SJCRH30 (cell line): Measurements from ENCODE around the gene GNB3. TPM values are rescaled to one million over a fixed set of nuclear protein-coding genes. Genes with fewer than 3 reads are reported as not detected.
"Not testable (repeated sequence)": the region's sequence is repeated elsewhere in the genome, so short reads cannot be mapped to it uniquely, and the experiment has no call there.

ENCODE experiments used
- DNase-seq, 2 experiments: peaks; one replicate each; pipeline ENCODE4 v3.0.0-alpha.2; 2015 to 2020
- H3K27ac ChIP-seq: fragments of 250-450 bp; sonication (Bioruptor Pico); 2 replicates; pipeline ENCODE4 v1.5.1; 2020; ENCODE audit warnings: mild to moderate bottlenecking, moderate library complexity
- H3K27me3 ChIP-seq: fragments of 250-450 bp; sonication (Bioruptor Pico); 2 replicates; pipeline ENCODE4 v1.5.1; 2020; ENCODE audit warnings: mild to moderate bottlenecking, moderate library complexity
- H3K36me3 ChIP-seq: fragments of 250-450 bp; sonication (Bioruptor Pico); 2 replicates; pipeline ENCODE4 v1.5.1; 2020; ENCODE audit warnings: mild to moderate bottlenecking, moderate library complexity
- H3K4me1 ChIP-seq: fragments of 250-450 bp; sonication (Bioruptor Pico); 2 replicates; pipeline ENCODE4 v1.5.1; 2020; ENCODE audit warnings: mild to moderate bottlenecking, moderate library complexity
- H3K4me3 ChIP-seq: fragments of 250-450 bp; sonication (Bioruptor Pico); 2 replicates; pipeline ENCODE4 v1.5.1; 2020; ENCODE audit warnings: mild to moderate bottlenecking, moderate library complexity
- H3K9me3 ChIP-seq: fragments of 250-450 bp; sonication (Bioruptor Pico); replicated peaks from 2 replicates; pipeline ENCODE4 v1.5.1; 2020; ENCODE audit warnings: mild to moderate bottlenecking, moderate library complexity
- total RNA-seq: library from RNA; depleted of rRNA; stranded (reverse); fragments of >200 nt; shearing (Covaris generic); gene quantifications from 2 replicates; pipeline ENCODE4 v1.2.3, GENCODE V29; 2014

Gene GNB3
- total RNA-seq, 1 experiment from 2014 or later, result 3.2 TPM

DNA sequence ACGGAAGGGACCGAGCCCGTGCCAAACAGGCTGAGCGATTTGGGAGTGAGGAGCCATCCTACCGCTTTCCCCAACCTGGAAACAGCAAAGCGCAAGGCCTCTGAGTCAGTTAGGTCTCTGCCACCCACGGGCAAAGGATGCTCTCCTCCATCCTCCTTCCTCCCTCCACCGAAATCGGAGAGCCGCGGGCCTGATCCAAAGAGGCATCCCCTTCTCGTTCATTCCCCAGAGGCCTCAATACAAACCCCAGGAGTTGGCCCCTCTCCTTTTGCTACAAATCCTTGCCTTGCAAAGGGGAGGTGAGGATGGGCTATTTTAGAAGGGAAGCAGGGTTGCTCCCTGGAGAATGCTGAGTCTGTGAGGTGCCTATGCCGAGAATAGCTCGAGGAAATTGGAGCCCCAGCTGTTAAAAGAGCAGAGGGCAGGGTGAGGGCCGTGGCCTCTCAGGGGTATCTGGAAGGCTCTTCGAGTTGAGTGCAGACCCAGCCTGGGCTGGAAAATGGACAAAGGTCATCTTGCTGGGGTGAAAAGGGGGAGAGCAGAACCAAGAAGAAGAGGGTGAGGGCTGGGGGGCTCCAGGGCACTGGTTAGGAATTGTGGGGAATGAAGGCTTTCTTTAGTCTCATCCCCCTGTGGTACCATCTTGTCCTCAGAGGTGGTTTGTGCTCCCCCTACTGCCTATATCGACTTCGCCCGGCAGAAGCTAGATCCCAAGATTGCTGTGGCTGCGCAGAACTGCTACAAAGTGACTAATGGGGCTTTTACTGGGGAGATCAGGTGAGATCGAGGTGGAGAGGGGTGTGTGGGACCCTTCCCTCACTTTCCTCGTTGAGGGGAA lies 27.7 kb downstream of the GNB3 start:
- peaks cover 37% of the 10 kb centered on the region for H3K36me3 ChIP-seq
- no peaks in the 10 kb centered on the region for H3K27me3 ChIP-seq
- H3K4me3 ChIP-seq, result peak overlapping the region; percentile 100
- H3K27ac ChIP-seq, result peak overlapping the region; percentile 95
- peak in 1 of 2 experiments; percentile 33 for DNase-seq
- H3K4me1 ChIP-seq, result peaks cover 12% of the 10 kb centered on the region; the same call in 1 of the 2 replicates
- H3K9me3 ChIP-seq, result no peaks in the 10 kb centered on the region

- no peak overlapping the region for H3K27ac ChIP-seq
- no peaks in the 10 kb centered on the region for H3K9me3 ChIP-seq
- peak overlapping the region; percentile 100 for H3K4me3 ChIP-seq
- peaks cover 12% of the 10 kb centered on the region; the same call in 1 of the 2 replicates for H3K4me1 ChIP-seq
- H3K36me3 ChIP-seq, result peaks cover 38% of the 10 kb centered on the region
- H3K27me3 ChIP-seq, result no peaks in the 10 kb centered on the region
- DNase-seq, result peak; percentile 72 to 87
Measured at GRCh38 chr12:6869049-6870021, 28.6 kb downstream of the GNB3 start.

DNA sequence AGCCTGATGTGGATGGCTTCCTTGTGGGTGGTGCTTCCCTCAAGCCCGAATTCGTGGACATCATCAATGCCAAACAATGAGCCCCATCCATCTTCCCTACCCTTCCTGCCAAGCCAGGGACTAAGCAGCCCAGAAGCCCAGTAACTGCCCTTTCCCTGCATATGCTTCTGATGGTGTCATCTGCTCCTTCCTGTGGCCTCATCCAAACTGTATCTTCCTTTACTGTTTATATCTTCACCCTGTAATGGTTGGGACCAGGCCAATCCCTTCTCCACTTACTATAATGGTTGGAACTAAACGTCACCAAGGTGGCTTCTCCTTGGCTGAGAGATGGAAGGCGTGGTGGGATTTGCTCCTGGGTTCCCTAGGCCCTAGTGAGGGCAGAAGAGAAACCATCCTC lies 29.6 kb downstream of the GNB3 start:
- not testable (repeated sequence) for H3K27me3 ChIP-seq, DNase-seq, H3K4me3 ChIP-seq, H3K27ac ChIP-seq, H3K9me3 ChIP-seq
- peaks cover 37% of the 10 kb centered on the region for H3K36me3 ChIP-seq
- H3K4me1 ChIP-seq, result peaks cover 12% of the 10 kb centered on the region; the same call in 1 of the 2 replicates

DNA sequence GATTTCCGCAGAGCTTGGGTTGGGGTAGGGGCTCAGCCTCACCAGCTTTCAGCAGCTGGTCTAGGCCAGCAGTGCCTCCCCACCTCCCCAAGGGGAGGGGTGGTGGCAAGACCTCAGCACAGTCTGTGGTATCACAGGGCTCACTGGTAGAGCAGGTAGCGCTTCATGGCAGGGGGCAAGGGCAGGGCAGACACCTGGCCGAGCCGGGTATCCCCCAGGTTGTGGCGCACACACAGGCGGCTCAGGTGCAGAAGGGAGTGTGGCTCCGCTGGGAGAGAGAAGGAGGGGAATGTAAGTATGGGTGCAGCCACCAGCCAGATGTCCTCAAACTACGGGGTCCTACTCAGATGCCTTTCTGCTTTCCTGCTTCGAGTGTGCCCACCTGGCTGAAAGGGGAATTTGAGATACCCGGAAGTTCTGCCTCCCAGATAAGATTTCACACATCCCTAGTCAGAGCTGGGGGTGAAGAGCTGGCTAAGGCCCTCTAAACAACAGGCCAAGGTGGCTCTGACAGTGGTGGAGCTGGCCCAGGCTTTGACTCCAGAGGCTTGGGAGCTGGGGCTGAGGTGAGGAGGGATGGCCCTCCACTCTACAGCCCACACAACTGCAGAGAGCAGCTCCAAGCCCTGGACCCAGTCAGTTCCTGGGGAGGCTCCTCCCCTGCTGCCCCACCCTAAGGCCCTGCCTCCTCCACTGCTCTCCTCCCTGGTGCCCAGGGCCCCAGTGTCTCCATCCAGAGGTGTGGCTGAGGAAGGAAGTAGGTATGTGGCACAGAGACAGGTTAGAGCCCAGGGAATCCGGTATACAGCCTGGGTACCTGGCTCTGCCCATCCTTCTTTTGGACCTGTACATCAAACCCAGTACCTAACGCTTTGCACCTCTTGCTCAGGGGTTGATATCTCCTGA lies 30.6 kb downstream of the GNB3 start:
- peak; percentile 24 to 40 for DNase-seq
- Histone ChIP-seq H3K4me1 (peaks cover 12% of the 10 kb centered on the region; the same call in 1 of the 2 replicates), H3K4me3 (no peak overlapping the region), H3K27ac (no peak overlapping the region), H3K27me3 (no peaks in the 10 kb centered on the region), H3K36me3 (peaks cover 38% of the 10 kb centered on the region), H3K9me3 (no peaks in the 10 kb centered on the region)

- Histone ChIP-seq H3K9me3 (no peaks in the 10 kb centered on the region), H3K27ac (no peak overlapping the region; the same call in 1 of the 2 replicates), H3K4me1 (peaks cover 10% of the 10 kb centered on the region; the same call in 1 of the 2 replicates), H3K27me3 (no peaks in the 10 kb centered on the region), H3K4me3 (peak overlapping the region; percentile 63), H3K36me3 (peaks cover 41% of the 10 kb centered on the region)
- DNase-seq, result peak; percentile 84 to 88
Measured at GRCh38 chr12:6872073-6873048, 31.6 kb downstream of the GNB3 start.

DNA sequence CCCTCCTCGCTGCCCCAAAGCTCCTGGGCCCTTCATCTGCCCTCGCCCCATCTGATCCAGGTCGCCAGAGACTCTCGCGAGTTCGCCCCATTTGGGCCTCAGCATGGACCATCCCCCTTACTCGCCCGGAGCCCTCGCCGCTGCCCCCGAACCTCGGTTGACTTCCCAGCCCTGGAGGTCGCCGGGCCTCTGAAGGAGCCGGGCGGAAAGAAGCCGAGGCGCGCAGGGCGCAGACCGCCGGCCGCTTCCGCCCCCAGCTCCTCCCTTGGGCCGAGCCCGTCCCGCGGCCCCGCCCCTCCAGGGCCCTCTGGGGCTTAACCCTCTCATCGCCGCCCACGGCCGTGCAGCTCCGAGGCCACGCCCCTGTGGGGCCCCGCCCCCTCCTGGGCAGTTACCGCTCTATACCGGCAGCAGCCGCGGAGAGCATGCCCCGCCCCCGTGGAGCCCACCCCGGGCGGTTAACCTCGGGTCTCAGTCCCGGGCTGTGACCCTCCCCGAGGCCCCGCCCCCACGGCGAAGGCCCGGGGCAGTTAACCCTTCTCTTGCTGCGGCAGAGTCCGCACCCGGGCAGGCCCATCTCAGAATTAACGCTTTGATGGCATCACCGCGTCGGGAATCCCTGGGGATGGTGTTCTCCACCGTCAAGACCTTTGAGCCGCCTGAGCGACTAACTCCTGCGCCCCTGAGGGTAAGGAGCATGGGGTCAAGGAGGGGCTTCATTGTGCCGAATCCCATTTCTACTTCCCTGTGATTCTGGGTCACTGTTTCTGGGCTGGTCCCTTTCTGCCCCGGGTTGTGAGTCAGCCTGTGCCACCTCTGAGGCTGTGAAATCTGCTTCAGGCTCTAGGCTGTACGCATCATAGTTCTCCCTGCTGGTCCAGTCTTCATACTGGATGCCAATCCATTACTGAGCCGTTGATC lies 32.6 kb downstream of the GNB3 start, which contains the start of gene SPSB2:
SPSB2 (minus strand) TSS at position 210 of the 921 bp plus-strand sequence. CDS start 402 bp downstream, outside the sequence.
- Histone ChIP-seq H3K27ac (peak within 1 kb of the TSS; percentile 2; the same call in 1 of the 2 replicates), H3K27me3 (no peaks in the 10 kb centered on the region), H3K9me3 (no peaks in the 10 kb centered on the region), H3K4me1 (peaks cover 10% of the 10 kb centered on the region; the same call in 1 of the 2 replicates), H3K36me3 (peaks cover 41% of the 10 kb centered on the region), H3K4me3 (peak within 1 kb of the TSS; percentile 63)
- peak; percentile 98 to 99 for DNase-seq

DNA sequence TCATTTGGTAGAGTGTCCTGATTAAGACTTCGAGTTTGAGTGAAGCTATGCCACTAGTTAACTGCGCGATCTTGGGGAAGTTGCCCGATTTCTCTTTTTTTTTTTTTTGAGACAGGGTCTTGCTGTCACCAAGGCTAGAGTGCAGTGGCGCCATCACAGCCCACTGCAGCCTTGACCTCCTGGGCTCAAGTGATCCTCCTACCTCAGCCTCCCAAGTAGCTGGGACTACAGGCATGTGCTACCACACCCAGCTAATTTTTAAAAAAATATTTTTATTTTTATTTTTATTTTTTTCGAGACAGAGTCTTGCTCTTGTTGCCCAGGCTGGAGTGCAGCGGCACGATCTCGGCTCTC lies 33.3 kb downstream of the GNB3 start:
- not testable (repeated sequence) for H3K4me1 ChIP-seq, H3K9me3 ChIP-seq, H3K27ac ChIP-seq, DNase-seq, H3K27me3 ChIP-seq
- peak overlapping the region; percentile 63 for H3K4me3 ChIP-seq
- peaks cover 38% of the 10 kb centered on the region for H3K36me3 ChIP-seq

GRCh38 chr12:6879824-6880223 lies 39.1 kb downstream of the GNB3 start:
- H3K4me3 ChIP-seq, H3K9me3 ChIP-seq, H3K4me1 ChIP-seq, H3K27me3 ChIP-seq, H3K27ac ChIP-seq, DNase-seq: not testable (repeated sequence)
- peaks cover 10% of the 10 kb centered on the region; the same call in 1 of the 2 replicates for H3K36me3 ChIP-seq

GRCh38 chr12:6883252-6883651 lies 42.5 kb downstream of the GNB3 start:
- no peak overlapping the region for H3K27ac ChIP-seq
- H3K9me3 ChIP-seq, result no peaks in the 10 kb centered on the region
- H3K27me3 ChIP-seq, result no peaks in the 10 kb centered on the region
- no peaks in the 10 kb centered on the region for H3K4me1 ChIP-seq
- no peak for DNase-seq
- no peaks in the 10 kb centered on the region for H3K36me3 ChIP-seq
- no peak overlapping the region for H3K4me3 ChIP-seq

DNA sequence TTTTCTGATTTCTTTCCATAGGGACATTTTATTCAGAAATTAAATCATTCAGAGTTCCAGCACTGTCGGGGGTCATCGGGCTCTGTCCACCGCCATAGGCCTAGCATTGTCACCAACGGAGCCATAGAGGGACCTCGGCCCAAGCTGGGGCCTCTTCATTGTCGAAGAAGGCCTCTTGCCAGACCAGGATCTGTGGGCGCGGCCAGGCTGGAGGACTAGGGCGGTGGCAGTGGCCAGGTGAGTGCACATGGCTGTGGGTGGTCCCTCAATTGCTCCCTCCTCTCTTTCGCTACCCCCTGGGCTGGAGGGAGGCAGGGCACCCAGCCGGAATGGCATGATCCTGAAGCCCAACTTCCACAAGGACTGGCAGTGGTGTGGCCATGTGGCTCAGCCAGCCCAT lies 43.0 kb downstream of the GNB3 start:
- no peaks in the 10 kb centered on the region for H3K27me3 ChIP-seq
- no peaks in the 10 kb centered on the region for H3K9me3 ChIP-seq
- no peaks in the 10 kb centered on the region for H3K4me1 ChIP-seq
- H3K27ac ChIP-seq, result no peak overlapping the region
- H3K4me3 ChIP-seq, result no peak overlapping the region
- DNase-seq, result no peak
- H3K36me3 ChIP-seq, result no peaks in the 10 kb centered on the region

GRCh38 chr12:6884539-6884938 lies 43.8 kb downstream of the GNB3 start:
- no peaks in the 10 kb centered on the region for H3K36me3 ChIP-seq
- DNase-seq, result no peak
- H3K4me3 ChIP-seq, result no peak overlapping the region
- no peaks in the 10 kb centered on the region for H3K9me3 ChIP-seq
- no peaks in the 10 kb centered on the region for H3K4me1 ChIP-seq
- no peaks in the 10 kb centered on the region for H3K27me3 ChIP-seq
- no peak overlapping the region for H3K27ac ChIP-seq

DNA sequence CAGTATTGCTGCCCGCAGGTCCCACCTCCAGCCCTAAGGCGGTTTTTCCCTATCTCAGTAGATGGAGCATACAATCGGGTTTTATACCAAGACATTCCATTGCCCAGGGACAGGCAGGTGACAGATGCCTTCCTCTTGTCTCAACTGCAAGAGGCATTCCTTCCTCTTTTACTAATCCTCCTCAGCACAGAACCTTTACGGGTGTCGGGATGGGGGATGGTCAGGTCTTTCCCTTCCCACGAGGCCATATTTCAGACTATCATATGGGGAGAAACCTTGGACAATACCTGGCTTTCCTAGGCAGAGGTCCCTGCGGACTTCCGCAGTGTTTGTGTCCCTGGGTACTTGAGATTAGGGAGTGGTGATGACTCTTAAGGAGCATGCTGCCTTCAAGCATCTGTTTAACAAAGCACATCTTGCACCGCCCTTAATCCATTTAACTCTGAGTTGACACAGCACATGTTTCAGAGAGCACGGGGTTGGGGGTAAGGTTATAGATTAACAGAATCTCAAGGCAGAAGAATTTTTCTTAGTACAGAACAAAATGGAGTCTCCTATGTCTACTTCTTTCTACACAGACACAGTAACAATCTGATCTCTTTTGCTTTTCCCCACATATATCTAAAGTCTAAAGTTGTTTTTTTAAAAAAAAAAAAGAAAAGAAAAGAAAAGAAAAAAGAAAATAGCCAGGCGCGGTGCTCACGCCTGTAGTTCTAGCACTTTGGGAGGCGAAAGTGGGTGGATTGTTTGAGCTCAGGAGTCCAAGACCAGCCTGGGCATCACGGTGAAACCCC lies 45.7 kb downstream of the GNB3 start:
- not testable (repeated sequence) for H3K36me3 ChIP-seq, H3K27ac ChIP-seq, H3K9me3 ChIP-seq, H3K4me1 ChIP-seq, DNase-seq, H3K27me3 ChIP-seq, H3K4me3 ChIP-seq
